GM12865 (cell line): Measurements from ENCODE around the gene KRT84.

Source experiments
- DNase-seq: peaks from one replicate; pipeline ENCODE4 v3.0.0; 2010; ENCODE audit warnings: low read depth
- H3K4me3 ChIP-seq: 2 replicates; pipeline ENCODE4 v1.5.1; 2011; ENCODE audit warnings: mild to moderate bottlenecking, low read depth, low read length, control low read depth
- TF ChIP-seq, protein P1 (sequence below): IDR thresholded peaks from 2 replicates; pipeline ENCODE4 v1.5.1; 2011; ENCODE audit warnings: low read length, control low read depth, low read depth, inconsistent platforms; ENCODE audit not compliant: insufficient read depth; ENCODE audit errors: missing control alignments

Gene KRT84

DNA sequence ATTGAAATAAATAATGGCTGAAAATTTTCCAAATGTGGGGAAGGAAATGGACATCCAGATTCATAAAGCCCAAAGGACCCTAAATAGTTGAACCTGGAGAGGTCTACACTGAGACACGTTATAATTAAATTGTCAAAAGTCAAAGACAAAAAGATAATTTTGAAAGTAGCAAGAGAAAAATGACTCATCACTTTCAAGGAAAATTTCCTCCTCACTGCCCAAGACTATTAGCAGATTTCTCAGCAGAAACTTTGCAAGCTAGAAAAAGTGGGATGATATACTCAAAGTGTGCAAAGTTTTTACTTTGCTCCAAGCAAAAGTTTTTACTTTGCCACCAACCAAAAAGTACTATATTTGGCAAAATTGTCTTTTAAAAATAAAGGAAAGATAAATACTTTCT, 48.4 kb downstream of the KRT84 start:
- no peak overlapping the region for H3K4me3 ChIP-seq
- DNase-seq: no peak
- TF ChIP-seq, protein P1, sequence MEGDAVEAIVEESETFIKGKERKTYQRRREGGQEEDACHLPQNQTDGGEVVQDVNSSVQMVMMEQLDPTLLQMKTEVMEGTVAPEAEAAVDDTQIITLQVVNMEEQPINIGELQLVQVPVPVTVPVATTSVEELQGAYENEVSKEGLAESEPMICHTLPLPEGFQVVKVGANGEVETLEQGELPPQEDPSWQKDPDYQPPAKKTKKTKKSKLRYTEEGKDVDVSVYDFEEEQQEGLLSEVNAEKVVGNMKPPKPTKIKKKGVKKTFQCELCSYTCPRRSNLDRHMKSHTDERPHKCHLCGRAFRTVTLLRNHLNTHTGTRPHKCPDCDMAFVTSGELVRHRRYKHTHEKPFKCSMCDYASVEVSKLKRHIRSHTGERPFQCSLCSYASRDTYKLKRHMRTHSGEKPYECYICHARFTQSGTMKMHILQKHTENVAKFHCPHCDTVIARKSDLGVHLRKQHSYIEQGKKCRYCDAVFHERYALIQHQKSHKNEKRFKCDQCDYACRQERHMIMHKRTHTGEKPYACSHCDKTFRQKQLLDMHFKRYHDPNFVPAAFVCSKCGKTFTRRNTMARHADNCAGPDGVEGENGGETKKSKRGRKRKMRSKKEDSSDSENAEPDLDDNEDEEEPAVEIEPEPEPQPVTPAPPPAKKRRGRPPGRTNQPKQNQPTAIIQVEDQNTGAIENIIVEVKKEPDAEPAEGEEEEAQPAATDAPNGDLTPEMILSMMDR: no peak

DNA sequence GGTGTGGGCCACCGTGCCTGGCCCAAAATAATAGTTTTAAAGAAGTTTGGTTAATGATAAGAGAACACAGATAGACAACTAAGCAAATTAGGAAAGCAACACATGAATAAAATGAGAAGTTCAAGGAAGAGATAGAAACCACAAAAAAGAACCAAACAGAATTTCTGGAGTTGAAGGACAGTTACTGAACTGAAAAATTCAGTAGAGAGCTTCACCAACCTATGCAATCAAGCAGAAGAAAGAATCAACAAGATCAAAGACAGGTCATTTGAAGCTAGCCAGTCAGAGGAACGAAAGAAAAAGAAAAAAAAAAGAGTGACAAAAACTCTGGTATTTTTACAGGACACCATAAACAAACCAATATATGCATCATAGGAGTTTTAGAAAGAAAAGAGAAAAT, 48.8 kb downstream of the KRT84 start:
- DNase-seq: no peak
- no peak overlapping the region for H3K4me3 ChIP-seq
- TF ChIP-seq, protein P1: no peak

DNA sequence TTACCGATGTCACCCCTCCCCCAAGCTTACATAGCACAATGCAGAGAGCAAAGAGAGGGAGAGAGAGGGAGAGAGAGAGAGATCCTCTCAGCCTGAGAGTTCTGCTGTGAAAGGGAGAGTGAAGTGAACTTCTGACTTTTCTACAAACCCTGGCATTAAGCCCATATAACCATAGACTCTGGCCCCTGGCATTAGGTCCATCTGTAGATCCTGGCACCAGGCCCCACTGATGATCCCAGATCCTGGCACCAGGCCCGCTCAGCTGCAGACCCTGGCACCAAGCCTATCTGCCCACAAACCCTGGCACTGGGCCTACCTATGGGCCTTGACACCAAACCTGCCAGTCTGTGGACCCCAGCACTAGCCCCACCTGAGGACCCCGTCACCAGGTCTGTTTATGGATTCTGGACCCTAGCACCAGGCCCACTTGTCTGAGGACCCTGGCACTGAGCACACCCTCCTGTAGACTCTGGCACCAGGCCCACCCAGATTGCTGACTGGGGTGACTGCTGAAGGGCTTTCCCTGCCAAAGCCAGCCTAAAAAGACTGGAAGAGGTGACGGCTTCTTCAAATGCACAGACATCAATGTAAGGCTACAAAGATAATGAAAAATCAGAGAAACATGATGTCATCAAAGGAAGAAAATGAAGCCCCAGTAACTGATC, 49.7 kb downstream of the KRT84 start:
- DNase-seq: no peak
- no peak overlapping the region for H3K4me3 ChIP-seq
- TF ChIP-seq, protein P1: no peak

DNA sequence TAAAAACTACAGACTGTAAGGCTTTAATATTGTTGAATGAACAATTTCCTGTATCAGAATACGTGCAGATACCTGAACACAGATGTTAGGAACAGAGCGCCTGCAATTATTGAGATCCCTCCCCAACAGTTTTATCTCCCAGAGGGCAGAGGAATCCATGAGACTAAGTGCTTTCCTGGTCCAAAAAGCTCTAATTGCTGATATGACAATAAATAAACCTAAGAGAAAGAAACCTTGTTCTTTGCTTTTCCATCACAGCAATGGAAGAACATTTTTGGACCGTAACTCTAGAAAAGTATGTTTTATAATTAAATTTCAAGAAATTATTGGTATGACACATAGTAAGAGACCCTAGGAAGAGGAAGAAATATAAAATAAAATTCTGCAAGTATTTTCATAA, 51.3 kb downstream of the KRT84 start:
- no peak overlapping the region for H3K4me3 ChIP-seq
- DNase-seq: no peak
- TF ChIP-seq, protein P1: no peak

DNA sequence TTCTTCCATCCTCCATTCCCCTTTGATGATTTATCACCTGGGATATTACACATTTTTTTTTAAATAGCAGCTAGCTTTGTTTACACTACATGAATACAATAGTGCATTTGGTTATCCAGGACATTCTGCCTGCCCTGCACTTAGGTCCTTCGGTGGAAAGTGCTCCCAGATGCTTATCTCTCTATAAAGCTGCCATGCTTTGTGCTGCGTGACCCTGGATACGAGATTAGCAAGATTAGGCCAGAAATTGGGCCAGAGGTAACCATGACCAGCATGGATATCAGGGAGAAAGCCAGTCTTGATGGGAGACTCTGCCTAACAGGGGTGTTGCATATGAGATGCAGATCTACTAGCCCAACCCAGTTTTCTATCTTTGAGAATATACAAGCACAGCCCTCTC, 52.1 kb downstream of the KRT84 start:
- TF ChIP-seq, protein P1: no peak
- no peak overlapping the region for H3K4me3 ChIP-seq
- DNase-seq: no peak

DNA sequence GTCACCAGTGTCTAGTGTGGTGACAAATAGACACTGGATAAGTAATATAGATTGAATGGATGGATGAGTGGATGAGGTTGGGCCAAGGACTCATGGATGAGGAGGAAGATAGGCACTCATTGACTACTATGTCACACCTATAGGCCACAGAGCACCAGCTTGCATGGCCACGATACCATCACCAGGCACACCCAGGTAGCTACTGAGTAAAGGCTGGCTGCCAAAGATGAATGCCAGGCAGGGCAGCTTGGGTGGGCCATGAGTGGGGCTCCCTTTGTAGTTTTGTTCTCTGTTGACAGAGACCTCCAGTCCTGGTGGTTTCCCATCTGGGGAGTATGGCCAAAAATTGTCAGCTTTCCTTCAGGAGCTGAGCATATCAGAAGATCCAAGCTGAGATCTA, 53.1 kb downstream of the KRT84 start:
- TF ChIP-seq, protein P1: no peak
- DNase-seq: no peak
- no peak overlapping the region for H3K4me3 ChIP-seq

DNA sequence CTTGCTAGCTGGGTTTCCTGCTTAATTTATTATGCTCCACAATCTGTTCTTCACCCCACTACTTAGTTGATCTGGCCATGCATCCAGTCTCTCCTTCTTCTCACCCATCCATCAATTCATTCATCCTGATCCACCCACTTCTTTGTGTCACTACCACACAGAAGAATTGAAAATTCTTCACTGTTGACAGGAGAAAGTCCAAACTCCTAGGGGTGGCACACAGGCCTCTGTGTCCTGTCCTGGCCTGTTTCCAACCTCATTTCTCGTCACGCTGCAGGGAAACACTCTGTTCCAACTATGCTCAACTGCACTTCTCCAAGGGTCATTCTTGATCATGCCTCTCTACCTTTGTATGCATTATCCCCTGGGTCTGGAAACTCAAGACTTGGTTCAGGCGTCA, 53.6 kb downstream of the KRT84 start:
- TF ChIP-seq, protein P1: no peak
- DNase-seq: no peak
- H3K4me3 ChIP-seq: no peak overlapping the region
